Caco-2 (cell line): ENCODE measurements around the gene HYAL1. TPM values are rescaled to one million over a fixed set of nuclear protein-coding genes. Genes with fewer than 3 reads are reported as not detected.
"Not testable (repeated sequence)": the region's sequence is repeated elsewhere in the genome, so short reads cannot be mapped to it uniquely, and the experiment has no call there.

Experiments
- BruUV-seq: library from RNA; stranded (reverse); fragments of 400-500 nt; replicated peaks from 2 replicates; lab custom pipeline; 2021; lab: Mats Ljungman, UMichigan
- CTCF ChIA-PET: fragments of 300-600 bp; sonication (Branson Sonifier 250); formaldehyde crosslinking; loops from one replicate; lab custom pipeline; 2022; ENCODE audit warnings: antibody characterized with exemption; lab: Charles Lee
- POLR2A ChIA-PET: fragments of 300-600 bp; sonication (Branson Sonifier 250); formaldehyde crosslinking; loops from one replicate; lab custom pipeline; 2022; ENCODE audit warnings: antibody characterized with exemption; lab: Charles Lee
- DNase-seq, 2 experiments: peaks; one replicate each; pipeline versions ENCODE4 v3.0.0 to v3.0.0-alpha.2; 2020 to 2022
- H3K27me3 ChIP-seq: replicated peaks from 2 replicates; pipeline ENCODE4 v1.6.0; 2011; ENCODE audit warnings: low read length; ENCODE audit not compliant: control insufficient read depth, insufficient read depth
- H3K36me3 ChIP-seq: 2 replicates; pipeline ENCODE4 v1.5.1; 2011; ENCODE audit warnings: low read length; ENCODE audit not compliant: control insufficient read depth, insufficient read depth
- H3K4me1 ChIP-seq: fragments of 250-450 bp; sonication (Bioruptor Pico); 2 replicates; pipeline ENCODE4 v1.5.1; 2020; ENCODE audit warnings: mild to moderate bottlenecking
- H3K4me3 ChIP-seq: 2 replicates; pipeline ENCODE4 v1.5.1; 2011; ENCODE audit warnings: low read depth, mild to moderate bottlenecking, control low read depth, low read length
- H3K9me3 ChIP-seq: fragments of 250-450 bp; sonication (Bioruptor Pico); 2 replicates; pipeline ENCODE4 v1.5.1; 2020; ENCODE audit warnings: mild to moderate bottlenecking, moderate library complexity
- H3K27ac Mint-ChIP-seq: one replicate; pipeline ENCODE4 v1.8.0; 2022; ENCODE audit warnings: mixed read lengths; ENCODE audit not compliant: unreplicated experiment
- H3K27me3 Mint-ChIP-seq: one replicate; pipeline ENCODE4 v1.8.0; 2022; ENCODE audit warnings: mixed read lengths; ENCODE audit not compliant: insufficient read depth, unreplicated experiment
- H3K36me3 Mint-ChIP-seq: one replicate; pipeline ENCODE4 v1.8.0; 2022; ENCODE audit warnings: mild to moderate bottlenecking, mixed read lengths; ENCODE audit not compliant: insufficient read depth, unreplicated experiment
- H3K4me1 Mint-ChIP-seq: one replicate; pipeline ENCODE4 v1.8.0; 2022; ENCODE audit warnings: low read depth, mixed read lengths; ENCODE audit not compliant: unreplicated experiment
- H3K4me3 Mint-ChIP-seq: one replicate; pipeline ENCODE4 v1.8.0; 2022; ENCODE audit warnings: mild to moderate bottlenecking, moderate library complexity, mixed read lengths; ENCODE audit not compliant: unreplicated experiment
- H3K9me3 Mint-ChIP-seq: one replicate; pipeline ENCODE4 v1.8.0; 2022; ENCODE audit warnings: mixed read lengths; ENCODE audit not compliant: unreplicated experiment
- intact Hi-C: fragments of 100-400 bp; cut with micrococcal nuclease; formaldehyde crosslinking; loops from one replicate; pipeline ENCODE4 v1.10.0; 2022; ENCODE audit not compliant: unreplicated experiment
- total RNA-seq: library from RNA; stranded (reverse); gene quantifications from 2 replicates; pipeline ENCODE4 v1.2.3, GENCODE V29; 2022
- TF ChIP-seq, protein P1 (sequence below), 2 experiments: fragments of 200-600 bp in 1 of 2; IDR thresholded peaks; 1 replicate in 1 of 2; 2 replicates in 1 of 2; pipeline versions ENCODE4 v1.5.1 to v1.8.0; 2011 to 2022; ENCODE audit warnings: antibody characterized with exemption in 1 of 2, control low read depth in 1 of 2, inconsistent platforms in 1 of 2, low read depth in 1 of 2, low read length in 1 of 2, mild to moderate bottlenecking in 1 of 2, moderate library complexity in 1 of 2; ENCODE audit not compliant: insufficient read depth in 1 of 2, severe bottlenecking in 1 of 2, unreplicated experiment in 1 of 2

Gene HYAL1
- total RNA-seq, 1 experiment from 2014 or later: 2.3 TPM

GRCh38 chr3:50274371-50275104 lies 28.8 kb downstream of the HYAL1 start:
- Mint-ChIP-seq H3K4me3 (no peak overlapping the region), H3K36me3 (peaks cover 8% of the 10 kb centered on the region), H3K27me3 (no peaks in the 10 kb centered on the region), H3K4me1 (peaks cover 19% of the 10 kb centered on the region), H3K9me3 (no peaks in the 10 kb centered on the region), H3K27ac (peak overlapping the region; percentile 18)
- ChIA-PET POLR2A (no interaction called here), CTCF (interaction anchor here (0.6 to 1.3 kb wide), 2 partner anchors 16 to 114 kb away, joined by 4 to 8 read pairs; no protein-coding TSS in a partner anchor)
- H3K36me3 ChIP-seq: peaks cover 2% of the 10 kb centered on the region
- no peaks in the 10 kb centered on the region for H3K27me3 ChIP-seq
- no peak overlapping the region for H3K4me3 ChIP-seq
- TF ChIP-seq, protein P1, sequence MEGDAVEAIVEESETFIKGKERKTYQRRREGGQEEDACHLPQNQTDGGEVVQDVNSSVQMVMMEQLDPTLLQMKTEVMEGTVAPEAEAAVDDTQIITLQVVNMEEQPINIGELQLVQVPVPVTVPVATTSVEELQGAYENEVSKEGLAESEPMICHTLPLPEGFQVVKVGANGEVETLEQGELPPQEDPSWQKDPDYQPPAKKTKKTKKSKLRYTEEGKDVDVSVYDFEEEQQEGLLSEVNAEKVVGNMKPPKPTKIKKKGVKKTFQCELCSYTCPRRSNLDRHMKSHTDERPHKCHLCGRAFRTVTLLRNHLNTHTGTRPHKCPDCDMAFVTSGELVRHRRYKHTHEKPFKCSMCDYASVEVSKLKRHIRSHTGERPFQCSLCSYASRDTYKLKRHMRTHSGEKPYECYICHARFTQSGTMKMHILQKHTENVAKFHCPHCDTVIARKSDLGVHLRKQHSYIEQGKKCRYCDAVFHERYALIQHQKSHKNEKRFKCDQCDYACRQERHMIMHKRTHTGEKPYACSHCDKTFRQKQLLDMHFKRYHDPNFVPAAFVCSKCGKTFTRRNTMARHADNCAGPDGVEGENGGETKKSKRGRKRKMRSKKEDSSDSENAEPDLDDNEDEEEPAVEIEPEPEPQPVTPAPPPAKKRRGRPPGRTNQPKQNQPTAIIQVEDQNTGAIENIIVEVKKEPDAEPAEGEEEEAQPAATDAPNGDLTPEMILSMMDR (IDR thresholded peaks at IDR 0.05; ENCODE audit: insufficient read depth in 1 of 2, low read depth in 1 of 2, low read length in 1 of 2, severe bottlenecking in 1 of 2, unreplicated experiment in 1 of 2): peak; percentile 54 to 74
- H3K9me3 ChIP-seq: no peaks in the 10 kb centered on the region
- BruUV-seq: no TSS peak
- intact Hi-C loops: loop anchor here (1.0 kb wide), 1 partner anchor 50 kb away; no protein-coding TSS in a partner anchor
- DNase-seq: peak in 1 of 2 experiments; percentile 70
- peaks cover 41% of the 10 kb centered on the region for H3K4me1 ChIP-seq

DNA sequence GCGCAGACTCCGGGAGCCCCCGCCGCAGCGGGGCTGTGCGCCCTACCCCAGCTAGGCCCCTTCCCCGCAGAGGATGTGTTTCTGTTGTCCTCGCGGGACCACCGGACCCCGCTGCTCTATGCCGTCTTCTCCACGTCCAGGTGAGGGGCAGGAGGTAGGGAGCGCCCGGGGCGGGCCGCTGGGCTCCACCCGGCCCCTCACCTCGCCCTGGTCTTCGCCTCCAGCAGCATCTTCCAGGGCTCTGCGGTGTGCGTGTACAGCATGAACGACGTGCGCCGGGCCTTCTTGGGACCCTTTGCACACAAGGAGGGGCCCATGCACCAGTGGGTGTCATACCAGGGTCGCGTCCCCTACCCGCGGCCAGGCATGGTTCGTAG lies 29.7 kb downstream of the HYAL1 start:
- H3K4me3 ChIP-seq: no peak overlapping the region
- Mint-ChIP-seq H3K27me3 (no peaks in the 10 kb centered on the region), H3K4me1 (peaks cover 27% of the 10 kb centered on the region), H3K9me3 (no peaks in the 10 kb centered on the region), H3K36me3 (peaks cover 8% of the 10 kb centered on the region), H3K4me3 (no peak overlapping the region), H3K27ac (peak overlapping the region; percentile 18)
- POLR2A ChIA-PET: no interaction called here
- peaks cover 2% of the 10 kb centered on the region for H3K36me3 ChIP-seq
- TF ChIP-seq, protein P1 (IDR thresholded peaks at IDR 0.05; ENCODE audit: insufficient read depth in 1 of 2, low read depth in 1 of 2, low read length in 1 of 2, severe bottlenecking in 1 of 2, unreplicated experiment in 1 of 2): no peak
- intact Hi-C loops: loop anchor here (1.0 to 2.0 kb wide), 6 partner anchors 9 to 81 kb away; no protein-coding TSS in a partner anchor
- H3K9me3 ChIP-seq: no peaks in the 10 kb centered on the region
- no TSS peak for BruUV-seq
- H3K27me3 ChIP-seq: no peaks in the 10 kb centered on the region
- CTCF ChIA-PET: interaction anchor here (2.8 kb wide), 1 partner anchor 13 kb away, joined by 10 read pairs; no protein-coding TSS in a partner anchor
- peaks cover 50% of the 10 kb centered on the region for H3K4me1 ChIP-seq
- DNase-seq: no peak

GRCh38 chr3:50272911-50273688 lies 30.3 kb downstream of the HYAL1 start:
- CTCF ChIA-PET: interaction anchor here (2.8 kb wide), 1 partner anchor 13 kb away, joined by 10 read pairs; no protein-coding TSS in a partner anchor
- Mint-ChIP-seq H3K4me1 (peaks cover 33% of the 10 kb centered on the region), H3K36me3 (peaks cover 8% of the 10 kb centered on the region), H3K27me3 (no peaks in the 10 kb centered on the region), H3K27ac (peak overlapping the region; percentile 45), H3K4me3 (no peak overlapping the region), H3K9me3 (no peaks in the 10 kb centered on the region)
- no peak overlapping the region for H3K4me3 ChIP-seq
- POLR2A ChIA-PET: no interaction called here
- DNase-seq: peak; percentile 80 to 92
- H3K9me3 ChIP-seq: no peaks in the 10 kb centered on the region
- H3K4me1 ChIP-seq: peaks cover 55% of the 10 kb centered on the region
- intact Hi-C loops: loop anchor here (1.0 to 2.0 kb wide), 5 partner anchors 9 to 81 kb away; no protein-coding TSS in a partner anchor
- no peaks in the 10 kb centered on the region for H3K27me3 ChIP-seq
- no TSS peak for BruUV-seq
- TF ChIP-seq, protein P1 (IDR thresholded peaks at IDR 0.05; ENCODE audit: insufficient read depth in 1 of 2, low read depth in 1 of 2, low read length in 1 of 2, severe bottlenecking in 1 of 2, unreplicated experiment in 1 of 2): peak; percentile 92 to 97
- peaks cover 2% of the 10 kb centered on the region for H3K36me3 ChIP-seq

GRCh38 chr3:50272538-50272910 lies 30.9 kb downstream of the HYAL1 start:
- POLR2A ChIA-PET, BruUV-seq: not testable (repeated sequence)

More at GRCh38 chr3:50272538-50272910, 30.9 kb downstream of the HYAL1 start:
- CTCF ChIA-PET: interaction anchor here (2.8 kb wide), 1 partner anchor 12 kb away, joined by 10 read pairs; no protein-coding TSS in a partner anchor
- not testable (repeated sequence) for H3K36me3 ChIP-seq, H3K4me3 ChIP-seq, H3K36me3 Mint-ChIP-seq, H3K9me3 ChIP-seq, DNase-seq, H3K4me3 Mint-ChIP-seq, H3K27me3 Mint-ChIP-seq, H3K27me3 ChIP-seq, H3K9me3 Mint-ChIP-seq
- peak overlapping the region; percentile 45 for H3K27ac Mint-ChIP-seq
- intact Hi-C loops: loop anchor here (2.0 kb wide), 1 partner anchor 16 kb away; no protein-coding TSS in a partner anchor
- H3K4me1 ChIP-seq: peaks cover 56% of the 10 kb centered on the region
- H3K4me1 Mint-ChIP-seq: peaks cover 39% of the 10 kb centered on the region
